HG03571 (cell line): ENCODE measurements around the gene CYP17A1.
"Not testable (repeated sequence)": the region's sequence is repeated elsewhere in the genome, so short reads cannot be mapped to it uniquely, and the experiment has no call there.

Experiments used
- ATAC-seq: cut with Tn5 transposase; IDR thresholded peaks from one replicate; pipeline ENCODE4 v1.9.1; 2021; ENCODE audit not compliant: unreplicated experiment

CYP17A1 gene

GRCh38 chr10:102838276-102838927 is 1.2 kb upstream of the CYP17A1 start:
- ATAC-seq: not testable (repeated sequence)

- ATAC-seq: no peak
Measured at GRCh38 chr10:102835007-102835482, 2.2 kb downstream of the CYP17A1 start.

DNA sequence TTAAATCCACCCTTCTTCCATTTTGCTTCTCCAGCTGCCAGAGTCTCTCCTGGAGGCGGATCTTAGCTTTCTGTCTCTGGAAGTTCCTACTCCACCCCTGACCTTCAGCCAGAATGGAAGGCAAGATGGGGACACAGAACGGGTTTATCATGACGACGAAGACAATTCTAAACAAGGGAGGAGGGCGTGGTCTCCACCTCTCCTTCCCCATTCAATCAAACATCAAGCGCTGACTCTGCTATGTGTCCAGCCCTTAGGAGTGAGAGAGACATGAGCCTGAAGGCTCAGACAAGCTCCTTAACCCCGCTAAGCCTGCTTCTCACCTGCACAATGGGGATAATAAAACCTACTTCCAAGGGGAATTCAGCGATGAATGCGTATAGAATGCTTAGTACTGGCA is 3.1 kb downstream of the CYP17A1 start:
- no peak for ATAC-seq

DNA sequence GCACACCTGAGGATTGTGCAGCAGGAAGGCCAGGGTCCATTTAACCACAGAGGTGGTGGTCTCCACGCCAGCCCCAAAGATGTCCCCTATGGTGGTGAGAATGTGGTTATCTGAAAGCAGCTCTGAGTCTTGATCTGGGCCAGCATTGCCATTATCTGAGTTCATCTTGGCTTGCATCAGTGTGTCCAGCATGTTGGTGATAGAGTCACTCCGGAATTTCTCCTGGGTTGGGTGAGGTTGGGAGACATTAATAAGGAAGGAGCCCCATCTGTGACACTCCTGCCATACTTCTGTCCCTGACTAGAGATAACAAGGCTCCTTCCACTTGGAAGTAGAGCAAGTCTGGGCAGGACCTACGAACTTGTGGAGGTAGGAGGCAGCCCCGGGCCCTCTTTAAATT is 4.2 kb downstream of the CYP17A1 start:
- no peak for ATAC-seq

DNA sequence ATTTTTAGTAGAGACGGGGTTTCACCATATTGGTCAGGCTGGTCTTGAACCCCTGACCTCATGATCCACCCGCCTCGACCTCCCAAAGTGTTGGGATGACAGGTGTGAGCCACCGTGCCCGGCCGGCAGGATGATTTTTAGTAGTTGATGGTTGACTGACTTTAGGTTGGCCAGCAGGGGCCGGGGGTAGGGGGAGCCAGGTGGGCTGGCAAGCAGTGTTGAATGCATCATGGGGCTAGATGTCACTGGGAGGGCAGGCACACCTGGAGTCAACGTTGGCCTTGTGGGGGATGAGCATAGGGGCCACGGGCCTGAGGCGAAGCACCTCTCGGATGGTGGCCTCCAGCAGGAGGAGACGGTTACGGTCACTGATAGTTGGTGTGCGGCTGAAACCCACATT is 5.0 kb downstream of the CYP17A1 start:
- no peak for ATAC-seq

DNA sequence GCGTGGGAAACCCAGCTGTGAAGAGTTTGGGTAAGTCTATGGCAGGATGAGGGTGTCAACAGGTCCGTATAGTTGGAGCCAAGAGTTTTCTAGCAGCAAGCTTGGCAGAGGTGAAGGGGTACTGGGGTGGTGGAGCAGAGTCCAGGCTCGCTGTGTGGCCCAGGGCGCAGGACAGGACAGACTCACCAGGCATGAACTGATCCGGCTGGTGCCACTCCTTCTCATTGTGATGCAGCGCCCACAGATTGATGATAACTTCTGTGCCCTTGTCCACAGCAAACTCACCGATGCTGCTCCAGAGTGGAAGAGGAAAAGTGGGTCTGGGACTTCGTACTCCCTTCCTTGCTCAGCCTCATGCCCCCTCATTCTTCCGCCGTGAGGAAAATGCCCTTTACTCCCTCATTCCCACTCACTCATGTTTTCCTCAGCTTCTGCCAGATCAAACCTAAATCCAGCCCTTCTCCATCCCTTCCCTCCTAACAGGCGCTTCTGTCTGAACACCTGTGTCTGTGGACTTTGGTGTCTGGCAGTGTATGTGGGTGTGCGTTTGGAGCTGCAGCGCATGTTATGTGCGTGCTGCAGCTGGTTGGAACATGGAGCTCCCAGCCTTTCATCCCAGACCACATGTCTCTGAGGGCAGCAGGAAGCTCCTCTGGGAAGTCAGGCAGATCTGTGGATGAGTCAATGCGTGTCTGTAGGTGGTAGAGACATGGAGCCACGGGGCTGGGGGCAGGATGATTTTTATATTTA is 5.7 kb downstream of the CYP17A1 start:
- ATAC-seq: no peak

GRCh38 chr10:102827597-102827975 is 9.6 kb downstream of the CYP17A1 start:
- ATAC-seq: no peak

GRCh38 chr10:102826148-102826796 is 10.9 kb downstream of the CYP17A1 start:
- ATAC-seq: no peak

DNA sequence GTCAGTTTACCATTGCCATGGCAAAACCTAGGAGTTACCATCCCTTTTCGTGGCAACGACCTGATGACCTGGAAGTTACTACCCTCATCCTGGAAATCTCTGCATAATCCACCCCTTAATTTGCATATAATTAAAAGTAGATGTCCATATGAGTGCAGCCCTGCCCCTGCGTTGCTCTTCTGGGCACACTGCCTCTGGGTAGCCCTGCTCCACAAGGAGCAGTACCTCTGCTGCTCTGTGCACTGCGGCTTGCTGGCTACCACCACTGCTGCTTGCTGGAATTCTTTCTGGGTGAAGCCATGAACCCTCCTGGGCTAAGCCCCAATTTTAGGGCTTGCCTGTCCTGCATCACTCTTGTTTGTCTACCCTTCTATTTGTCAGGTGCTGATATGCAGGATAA is 12.5 kb downstream of the CYP17A1 start:
- ATAC-seq: no peak

DNA sequence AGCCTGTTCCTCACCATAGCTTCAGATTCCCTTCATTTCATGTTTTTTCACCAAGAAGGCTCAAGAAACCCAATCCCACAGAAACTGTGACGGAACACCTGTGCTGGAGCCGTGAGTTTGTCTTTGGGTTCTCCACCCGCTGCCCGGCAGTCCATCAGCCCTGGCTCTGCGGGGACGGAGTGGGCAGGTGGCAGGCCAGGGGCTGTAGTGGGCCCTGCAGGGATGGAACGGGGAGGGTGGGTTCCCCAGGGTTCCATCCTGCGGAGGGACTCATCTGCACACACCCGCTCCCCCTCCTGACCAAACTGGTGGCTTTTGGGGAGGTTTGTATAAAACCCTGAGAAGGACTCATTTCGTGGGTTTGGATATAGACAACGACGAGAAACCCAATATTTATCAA is 15.0 kb downstream of the CYP17A1 start:
- ATAC-seq: no peak

GRCh38 chr10:102820008-102820407 is 17.2 kb downstream of the CYP17A1 start:
- ATAC-seq: not testable (repeated sequence)

- ATAC-seq: no peak
Measured at GRCh38 chr10:102819054-102819453, 18.2 kb downstream of the CYP17A1 start.

DNA sequence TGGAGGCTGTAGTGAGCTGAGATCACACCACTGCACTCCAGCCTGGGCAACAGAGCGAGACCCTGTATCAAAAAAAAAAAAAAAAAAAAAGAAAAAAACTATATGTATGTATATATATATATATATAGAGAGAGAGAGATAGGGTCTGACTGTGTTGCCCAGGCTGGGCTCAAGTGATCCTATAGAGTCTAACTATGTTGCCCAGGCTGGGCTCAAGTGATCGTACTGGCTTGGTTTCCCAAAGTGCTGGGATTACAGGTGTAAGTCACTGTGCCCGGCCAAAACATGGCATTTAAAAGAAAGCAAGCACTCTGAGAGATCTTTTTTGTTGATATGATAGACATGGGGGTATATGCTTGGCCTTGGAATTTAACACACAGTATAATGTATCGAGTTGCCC is 20.0 kb downstream of the CYP17A1 start:
- ATAC-seq: no peak

DNA sequence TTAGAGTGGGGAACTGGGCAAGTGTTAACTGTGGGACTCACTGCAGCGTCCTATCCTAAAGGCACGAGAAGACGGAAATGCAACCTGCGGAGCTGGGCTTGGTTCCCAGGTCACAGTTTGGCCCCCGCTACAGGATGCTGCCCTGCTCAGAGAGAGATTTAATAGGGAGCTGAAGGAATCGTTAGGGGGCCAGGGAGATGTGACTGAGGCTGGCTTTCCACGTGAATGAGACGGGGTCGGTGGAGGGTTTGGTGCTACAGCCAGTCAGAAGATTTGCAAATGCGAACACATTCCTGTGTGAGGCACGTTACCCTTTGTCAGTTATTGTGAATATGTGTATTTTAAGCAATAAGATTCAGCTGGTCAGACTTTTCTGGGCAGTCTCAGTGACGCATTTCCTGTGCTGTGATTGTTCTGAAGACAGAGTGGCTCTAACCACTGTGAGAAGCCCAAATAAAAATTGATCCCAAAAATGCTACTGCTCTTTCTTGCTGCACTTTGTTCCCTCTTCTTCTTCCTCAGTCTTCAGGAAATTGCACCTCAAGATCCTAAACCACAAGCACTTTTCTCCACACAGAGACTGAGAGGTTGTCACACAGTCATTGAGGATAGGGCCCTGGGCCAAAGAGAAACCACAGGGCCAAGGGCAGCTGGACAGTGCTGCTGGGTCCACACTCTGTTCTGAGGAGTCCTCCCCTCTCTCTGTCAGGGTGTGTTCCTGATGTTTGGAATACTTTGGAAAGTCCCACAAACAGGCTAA is 21.2 kb downstream of the CYP17A1 start:
- ATAC-seq: no peak

DNA sequence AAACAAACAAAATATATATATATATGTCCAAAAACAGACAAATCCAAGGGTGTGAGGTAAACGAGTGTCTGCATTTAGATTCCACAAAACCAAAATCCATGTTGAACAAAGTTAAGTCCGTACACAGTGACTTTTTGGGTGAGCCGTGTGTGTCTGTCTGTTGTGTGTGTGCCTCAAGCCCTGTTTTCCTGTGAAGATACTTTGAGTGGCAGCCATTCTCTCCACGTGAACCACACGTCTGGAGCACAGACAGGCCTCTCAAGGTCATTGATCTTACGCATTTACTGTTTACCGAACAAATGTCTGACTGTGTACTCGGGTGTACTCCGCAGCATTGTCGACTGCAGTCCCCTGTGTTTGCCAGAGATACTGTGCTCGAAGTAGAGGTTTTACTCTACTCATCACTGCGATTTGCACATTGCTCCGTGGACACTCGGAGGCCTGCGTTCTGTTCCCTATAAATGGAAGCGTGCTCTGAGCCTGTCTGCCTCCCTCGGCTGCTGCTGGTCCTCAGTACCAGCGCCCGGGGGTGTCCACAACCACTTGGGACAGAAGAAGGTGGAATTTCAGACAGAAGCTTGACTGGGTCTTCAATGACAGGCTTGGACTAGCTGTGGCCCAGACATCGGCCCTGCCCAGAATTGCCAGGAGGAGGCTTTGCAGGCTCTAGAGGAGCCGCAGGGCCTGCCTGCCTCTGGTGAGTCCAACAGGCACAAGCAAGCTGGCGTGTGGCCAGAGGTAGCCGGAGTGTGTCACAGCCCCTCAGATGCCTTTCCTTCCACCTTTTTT is 22.1 kb downstream of the CYP17A1 start:
- no peak for ATAC-seq

DNA sequence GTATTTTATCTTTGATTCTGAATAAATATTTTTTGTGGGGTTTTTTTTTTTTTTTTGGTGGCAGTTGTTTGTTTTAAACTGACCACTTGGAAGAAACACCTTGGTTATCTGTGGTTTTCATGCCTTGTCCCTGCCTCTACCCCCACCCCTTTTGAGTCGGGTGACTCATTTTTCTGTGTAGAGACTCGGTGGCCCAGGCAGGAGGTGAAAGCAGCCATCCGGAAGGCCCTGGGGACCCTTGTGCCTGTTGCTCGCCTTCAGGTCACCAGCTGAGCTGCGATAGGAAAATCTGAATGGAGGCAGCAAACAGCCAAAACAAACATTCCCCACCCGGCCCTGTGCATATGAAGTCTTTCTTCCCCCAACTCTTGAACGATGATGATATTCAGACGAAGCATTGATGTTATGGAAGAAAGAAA is 22.8 kb downstream of the CYP17A1 start:
- ATAC-seq: no peak

DNA sequence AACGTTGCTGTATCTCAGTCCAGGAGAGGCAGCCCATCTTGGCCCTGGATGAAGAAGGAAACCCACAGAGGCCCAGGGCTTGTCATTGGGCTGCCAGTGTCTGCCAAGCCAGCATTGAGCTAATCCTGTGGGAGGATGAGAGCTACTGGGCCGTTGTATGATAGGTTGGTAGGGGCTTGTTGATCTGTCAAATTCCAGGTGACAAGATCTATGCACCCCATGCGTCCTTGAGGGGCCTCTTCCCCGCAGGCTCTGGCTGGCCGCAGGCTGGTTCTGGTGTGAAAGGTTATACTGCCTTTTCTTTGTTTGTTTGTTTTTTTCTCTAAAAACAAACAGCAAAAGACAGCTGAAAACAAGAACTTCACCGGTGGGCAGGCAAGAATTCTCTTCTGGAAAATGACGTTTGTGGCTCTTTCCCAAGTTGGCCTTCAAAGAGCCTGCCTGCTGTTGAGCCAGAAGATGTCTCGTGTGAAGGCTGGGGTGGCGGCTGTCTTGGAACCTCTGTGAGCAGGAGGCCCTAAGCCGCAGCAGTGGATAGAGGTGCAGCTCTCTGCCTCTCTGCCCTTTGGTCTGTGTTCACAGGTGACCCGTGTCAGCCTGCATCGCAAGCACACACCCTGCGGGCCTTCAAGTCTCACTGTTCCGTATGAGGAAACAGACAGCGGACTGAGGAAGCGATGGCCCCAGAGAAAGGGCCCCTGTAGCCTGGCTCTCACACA is 23.3 kb downstream of the CYP17A1 start:
- ATAC-seq: no peak

DNA sequence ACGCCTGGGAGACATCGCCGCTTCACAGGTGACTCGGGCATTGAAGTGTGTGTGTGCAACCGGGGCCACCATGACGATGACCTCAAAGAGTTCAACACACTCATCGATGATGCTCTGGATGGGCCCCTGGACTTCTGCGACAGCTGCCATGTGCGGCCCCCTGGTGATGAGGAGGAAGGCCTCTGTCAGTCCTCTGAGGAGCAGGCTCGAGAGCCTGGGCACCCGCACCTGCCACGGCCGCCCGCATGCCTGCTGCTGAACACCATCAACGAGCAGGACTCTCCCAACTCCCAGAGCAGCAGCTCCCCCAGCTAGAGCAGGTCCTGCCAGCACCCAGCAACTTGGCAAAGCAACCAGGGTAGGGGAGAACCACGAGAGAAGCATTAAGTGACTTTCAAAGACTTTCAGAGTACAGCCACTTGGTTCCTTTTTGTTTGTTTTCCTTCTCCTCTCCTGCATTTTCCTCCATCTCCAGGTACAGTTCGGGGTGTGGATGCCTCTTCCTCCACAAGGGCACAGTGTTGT is 24.1 kb downstream of the CYP17A1 start:
- no peak for ATAC-seq

GRCh38 chr10:102812231-102812876 is 24.9 kb downstream of the CYP17A1 start:
- no peak for ATAC-seq
